Measurements from ENCODE around the gene CMTR1.
"Not testable (repeated sequence)": the region's sequence is repeated elsewhere in the genome, so short reads cannot be mapped to it uniquely, and the experiment has no call there.

Gene CMTR1

GRCh38 chr6:37432590-37432915 lies 468 bp upstream of the CMTR1 start:
- intact Hi-C loops (cut with DNase I), result no loop called here
- no peak for DNase-seq

DNA sequence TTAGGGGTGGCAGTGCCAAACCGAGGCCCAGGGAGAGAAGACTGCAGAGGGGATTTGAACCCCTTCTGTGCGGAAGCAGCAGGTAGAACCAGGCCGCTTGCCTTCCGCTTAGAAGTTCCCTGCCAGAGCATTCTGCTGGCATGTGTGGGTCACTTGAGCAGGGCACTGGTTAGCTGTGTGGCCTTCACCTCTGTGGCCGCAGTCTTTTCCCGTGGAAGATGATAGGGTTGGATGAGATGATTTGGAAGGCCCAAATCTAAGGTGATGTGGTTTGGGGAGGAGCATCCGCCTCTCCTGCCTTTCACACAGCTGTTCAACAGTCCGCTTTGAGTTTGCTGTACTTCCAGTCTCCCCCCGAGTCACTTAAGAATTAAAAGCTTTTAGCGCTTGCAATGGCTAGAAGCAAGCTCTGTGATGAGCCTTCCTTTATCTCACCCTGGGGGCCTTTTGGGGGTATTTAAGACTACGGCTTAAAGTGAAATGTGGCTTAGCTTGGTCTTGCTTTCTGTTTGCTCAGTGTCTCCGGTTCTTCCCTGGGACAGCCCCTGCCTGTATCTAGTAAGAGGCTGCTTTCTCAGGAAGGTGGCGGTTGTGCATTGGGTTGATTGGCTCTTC lies 743 bp downstream of the CMTR1 start:
- intact Hi-C loops (cut with DNase I), result no loop called here
- peak in 1 of 10 donors; percentile 15 for DNase-seq

DNA sequence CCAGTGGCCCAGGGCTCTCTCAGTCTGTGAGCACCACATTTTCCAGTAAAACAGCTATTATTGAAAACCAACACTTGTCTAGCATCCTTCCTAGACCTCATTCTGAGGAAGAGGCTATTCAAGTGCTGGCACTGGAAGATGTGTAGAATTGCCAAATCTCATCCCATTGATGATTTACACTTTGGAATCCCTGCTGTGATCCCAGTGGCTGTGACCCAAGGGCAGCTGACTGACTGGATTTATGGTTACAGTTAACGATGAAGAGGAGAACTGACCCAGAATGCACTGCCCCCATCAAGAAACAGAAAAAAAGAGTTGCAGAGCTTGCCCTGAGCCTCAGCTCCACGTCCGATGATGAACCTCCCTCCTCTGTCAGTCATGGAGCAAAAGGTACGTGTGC lies 2.4 kb downstream of the CMTR1 start:
- no peak for DNase-seq
- intact Hi-C loops (cut with DNase I), result no loop called here

GRCh38 chr6:37435816-37436215 lies 2.8 kb downstream of the CMTR1 start:
- intact Hi-C loops (cut with DNase I), result no loop called here
- no peak for DNase-seq

- no peak for DNase-seq
- intact Hi-C loops (cut with DNase I), result no loop called here
These were observed 5.9 kb downstream of the CMTR1 start for GRCh38 chr6:37438930-37439329.

- intact Hi-C loops (cut with DNase I), result no loop called here
- no peak for DNase-seq
These were observed 8.6 kb downstream of the CMTR1 start for GRCh38 chr6:37441651-37442050.

GRCh38 chr6:37442416-37443215 lies 9.6 kb downstream of the CMTR1 start:
- DNase-seq, result no peak
- intact Hi-C loops (cut with DNase I), result no loop called here

DNA sequence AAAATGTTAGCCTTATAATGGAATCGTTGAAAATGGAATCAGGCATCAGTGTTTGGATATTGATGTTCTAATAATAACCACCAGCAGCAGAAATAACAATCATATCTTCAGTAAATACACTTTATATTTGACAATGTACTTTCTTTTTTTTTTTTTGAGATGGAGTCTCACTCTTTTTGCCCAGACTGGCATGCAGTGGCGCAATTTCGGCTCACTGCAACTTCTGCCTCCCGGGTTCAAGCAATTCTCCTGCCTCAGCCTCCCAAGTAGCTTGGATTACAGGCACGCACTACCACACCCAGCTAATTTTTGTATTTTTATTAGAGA lies 10.2 kb downstream of the CMTR1 start:
- intact Hi-C loops (cut with DNase I); DNase-seq: not testable (repeated sequence)

GRCh38 chr6:37449984-37450383 lies 17.0 kb downstream of the CMTR1 start:
- intact Hi-C loops (cut with DNase I), result no loop called here

GRCh38 chr6:37451441-37452193 lies 18.6 kb downstream of the CMTR1 start:
- intact Hi-C loops (cut with DNase I), result no loop called here
- no peak for DNase-seq

More at GRCh38 chr6:37449984-37450383, 17.0 kb downstream of the CMTR1 start:
- no peak for DNase-seq

GRCh38 chr6:37452522-37452921 lies 19.5 kb downstream of the CMTR1 start:
- intact Hi-C loops (cut with DNase I), result no loop called here
- DNase-seq, result no peak

DNA sequence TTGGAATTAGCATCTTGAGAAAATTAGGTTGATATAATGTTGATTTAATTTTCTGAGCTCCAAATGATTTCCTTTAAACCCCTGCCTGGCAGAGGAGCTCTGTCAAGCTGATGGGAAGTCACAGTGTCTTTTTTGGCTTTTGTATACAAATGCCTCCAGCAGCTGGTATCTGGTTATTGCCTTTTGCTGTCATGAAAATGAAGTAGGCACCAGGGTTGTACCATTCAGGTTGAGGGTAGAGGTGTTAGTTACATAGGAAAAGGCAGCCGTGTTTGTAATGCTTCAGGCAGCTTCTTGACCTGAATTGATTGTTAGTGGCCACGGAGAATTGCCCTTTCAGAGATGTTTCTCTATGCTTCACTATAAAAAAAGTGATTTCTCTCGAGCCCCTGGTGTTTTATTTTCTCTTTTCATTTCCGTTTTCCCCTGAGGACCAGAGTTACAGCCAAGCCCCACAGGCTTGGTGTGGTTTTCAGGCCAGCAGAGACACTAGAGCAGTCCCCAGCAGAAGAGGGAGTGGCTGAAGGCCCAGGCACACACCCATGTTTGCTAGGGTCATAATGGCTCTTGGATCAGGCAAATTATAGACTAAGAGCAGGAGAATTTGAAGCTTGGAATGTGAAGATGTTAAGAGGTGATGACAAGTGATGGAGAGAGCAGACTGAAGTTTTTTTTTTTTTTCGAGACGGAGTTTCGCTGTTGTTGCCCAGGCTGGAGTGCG lies 21.6 kb downstream of the CMTR1 start:
- intact Hi-C loops (cut with DNase I), result no loop called here
- DNase-seq, result no peak

- intact Hi-C loops (cut with DNase I), result no loop called here
- DNase-seq, result no peak
These were observed 23.1 kb downstream of the CMTR1 start for GRCh38 chr6:37456126-37456525.

GRCh38 chr6:37456816-37457560 lies 24.0 kb downstream of the CMTR1 start:
- intact Hi-C loops (cut with DNase I), result no loop called here
- DNase-seq, result peak in 6 of 10 donors; percentile 17 to 90 (median 65)

GRCh38 chr6:37459981-37460800 lies 27.2 kb downstream of the CMTR1 start:
- no peak for DNase-seq
- intact Hi-C loops (cut with DNase I), result no loop called here

DNA sequence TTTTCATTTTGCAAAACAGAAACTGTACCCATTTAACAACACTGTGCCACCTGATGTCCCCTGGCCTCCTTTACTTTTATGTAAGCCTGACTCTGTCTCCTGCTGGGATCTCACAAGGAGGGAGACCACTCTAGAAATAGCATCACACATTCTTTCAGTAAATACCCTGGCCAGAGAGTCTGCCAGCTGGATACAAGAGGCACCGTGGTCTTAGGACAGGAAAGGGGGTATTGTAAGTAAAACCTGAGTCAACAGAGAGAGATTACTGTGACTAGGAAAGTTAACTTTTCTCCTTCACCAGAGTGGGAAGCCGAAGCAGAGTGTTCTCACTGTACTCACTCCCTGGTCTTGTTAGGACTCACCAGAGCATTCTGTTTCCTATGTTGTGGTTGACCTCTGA lies 27.8 kb downstream of the CMTR1 start:
- intact Hi-C loops (cut with DNase I), result no loop called here
- DNase-seq, result no peak

DNA sequence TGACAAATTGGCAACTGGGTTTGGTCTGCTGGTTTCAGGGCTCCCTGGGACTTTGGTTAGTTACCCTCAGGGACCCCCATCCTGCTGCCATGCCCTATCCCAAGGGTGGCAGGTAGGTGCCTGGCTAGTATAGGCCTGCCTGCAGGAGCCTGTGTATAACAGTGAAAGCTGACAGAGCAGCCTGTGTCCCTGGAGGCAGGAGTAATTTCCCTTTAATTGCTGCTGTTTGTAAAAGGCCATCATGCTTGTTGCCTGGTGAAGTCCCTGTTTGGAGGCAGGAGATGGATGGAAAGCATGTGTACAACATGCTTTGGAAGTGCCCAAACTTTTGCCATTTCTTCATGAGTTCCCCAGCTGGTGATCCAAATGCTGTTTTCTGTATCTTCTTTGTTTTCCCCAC lies 30.1 kb downstream of the CMTR1 start:
- intact Hi-C loops (cut with DNase I), result no loop called here
- DNase-seq, result no peak

DNA sequence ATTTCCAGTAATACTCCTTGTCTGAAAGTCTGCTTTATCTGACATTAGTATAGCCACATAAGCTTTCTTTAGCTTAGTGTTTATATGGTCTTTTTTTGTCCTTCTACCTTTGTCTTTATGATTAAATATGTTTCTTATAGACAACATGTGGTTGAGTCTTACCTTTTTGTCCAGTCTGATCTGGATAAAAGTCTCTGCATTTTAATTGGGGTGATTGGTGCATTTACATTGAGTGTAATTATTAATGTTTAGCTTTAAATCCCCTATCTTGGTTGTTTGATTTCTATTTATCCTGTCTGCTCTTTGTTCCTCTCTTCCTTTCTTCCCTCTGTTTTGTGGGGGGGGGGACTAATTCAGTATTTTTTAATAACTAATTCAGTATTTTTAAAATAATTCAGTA lies 34.7 kb downstream of the CMTR1 start:
- DNase-seq, result no peak
- intact Hi-C loops (cut with DNase I), result no loop called here

DNA sequence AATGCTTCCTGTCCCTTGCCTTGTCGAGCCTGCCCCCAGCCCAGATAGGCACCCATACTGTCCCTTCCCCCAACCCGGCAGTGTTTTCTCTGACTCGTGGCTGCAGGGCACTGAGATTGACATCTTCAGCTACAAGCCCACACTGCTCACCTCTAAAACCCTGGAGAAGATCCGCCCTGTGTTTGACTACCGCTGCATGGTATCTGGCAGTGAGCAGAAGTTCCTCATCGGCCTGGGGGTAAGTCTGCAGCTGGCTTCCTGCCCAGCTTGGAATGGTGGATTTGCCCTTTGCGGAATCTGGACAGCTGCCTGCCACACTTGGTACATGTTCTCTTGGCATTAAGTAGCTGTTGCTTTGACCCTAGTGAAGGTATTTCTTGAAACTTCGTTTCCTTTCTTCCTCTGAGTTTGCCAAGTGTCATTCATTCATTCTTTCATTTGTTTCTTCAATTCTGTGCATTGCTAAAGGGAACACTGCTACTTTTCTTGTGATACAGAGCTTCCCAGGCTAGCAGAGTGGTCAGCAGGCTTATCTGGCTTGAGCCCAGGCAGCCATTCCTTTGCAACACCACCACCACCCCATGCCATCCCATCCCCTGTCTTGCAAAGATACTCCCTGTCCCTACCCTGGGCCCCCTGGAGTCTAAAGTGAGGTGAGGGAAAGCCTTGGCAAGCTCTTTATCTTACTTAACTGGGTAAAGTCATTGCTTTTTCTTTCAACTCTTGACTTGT lies 40.5 kb downstream of the CMTR1 start:
- intact Hi-C loops (cut with DNase I), result no loop called here
- DNase-seq, result peak in 1 of 10 donors; percentile 44

Data from posterior cingulate gyrus (tissue), 11 donors.